Thoracic aorta (tissue), 2 donors: ENCODE results near the gene CD1C. TPM values are rescaled to one million over a fixed set of nuclear protein-coding genes. Genes with fewer than 3 reads are reported as not detected.

Experiments used
- ATAC-seq: fragments of 150-250 bp; one replicate; pipeline ENCODE4 v1.8.0; 2017; ENCODE audit warnings: low read depth; ENCODE audit not compliant: insufficient number of reproducible peaks, low FRiP score
- DNase-seq: peaks from one replicate; pipeline ENCODE4 v3.0.0-alpha.2; 2020; ENCODE audit warnings: low spot score
- H3K27ac ChIP-seq, 2 donors: fragments of 200-600 bp; sonication (generic); 1 replicate in 1 of 2; 2 replicates in 1 of 2; pipeline ENCODE4 v1.5.1; 2016; ENCODE audit warnings: mild to moderate bottlenecking in 2 of 2, moderate library complexity in 2 of 2
- H3K27me3 ChIP-seq: fragments of 200-600 bp; sonication (generic); replicated peaks from 2 replicates; pipeline ENCODE4 v1.6.0; 2016; ENCODE audit warnings: mild to moderate bottlenecking; ENCODE audit not compliant: insufficient read depth
- H3K36me3 ChIP-seq: fragments of 200-600 bp; sonication (generic); one replicate; pipeline ENCODE4 v1.5.1; 2016
- H3K4me1 ChIP-seq, 2 donors: fragments of 200-600 bp; sonication (generic); 1 replicate in 1 of 2; 2 replicates in 1 of 2; pipeline versions ENCODE4 v1.5.1 to v1.6.0; 2016; ENCODE audit warnings: low read depth in 2 of 2, mild to moderate bottlenecking in 1 of 2; ENCODE audit not compliant: control insufficient read depth in 1 of 2
- H3K4me3 ChIP-seq: fragments of 200-600 bp; sonication (generic); 2 replicates; pipeline ENCODE4 v1.5.1; 2016; ENCODE audit warnings: mild to moderate bottlenecking
- H3K9me3 ChIP-seq: fragments of 200-600 bp; sonication (generic); 2 replicates; pipeline ENCODE4 v1.5.1; 2016
- CTCF ChIP-seq: fragments of 200-600 bp; sonication (generic); IDR thresholded peaks from one replicate; pipeline ENCODE4 v1.5.1; 2019; ENCODE audit warnings: antibody characterized with exemption
- total RNA-seq, 2 donors: library from RNA; depleted of rRNA; stranded (reverse); fragments of >200 nt; gene quantifications; one replicate each; pipeline versions ENCODE4 v1.1.0 to v1.2.3, GENCODE V29; 2016

CD1C gene
- total RNA-seq, 2 donors from 2014 or later, result not detected

DNA sequence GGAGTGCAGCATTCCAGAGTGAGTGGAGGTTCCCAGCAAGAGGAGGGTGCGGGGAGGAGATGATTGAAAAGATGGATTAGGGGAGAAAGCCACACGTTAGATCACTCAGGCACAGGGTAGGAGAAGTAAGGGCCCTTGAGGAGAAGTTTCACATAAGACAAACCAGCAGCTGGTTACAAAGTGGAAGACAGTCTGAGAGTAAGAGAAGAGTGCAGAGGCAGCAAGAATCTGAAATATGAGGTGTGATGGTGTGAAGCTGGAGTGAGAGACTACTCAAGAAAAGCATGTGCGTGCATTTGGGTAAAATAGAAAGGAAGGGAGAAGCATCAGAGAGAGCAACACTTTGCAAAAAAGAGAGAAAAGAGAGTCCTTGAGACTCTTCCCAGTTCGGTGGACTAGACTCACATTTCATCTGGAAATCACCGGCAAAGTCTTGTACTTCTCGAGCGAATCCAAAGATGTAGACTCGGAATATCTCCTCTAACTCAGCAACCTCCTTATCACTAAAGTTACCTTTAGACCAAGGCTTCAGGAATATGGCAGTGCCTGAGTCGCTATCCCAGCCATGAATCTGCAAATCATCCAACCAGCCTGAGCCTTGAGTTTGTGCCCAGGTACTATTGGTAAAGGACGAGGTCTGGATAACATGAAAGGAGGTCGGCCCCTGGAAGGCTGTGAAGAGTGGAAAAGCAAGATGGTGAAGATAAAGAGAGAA is 40.8 kb downstream of the CD1C start:
- no peak for DNase-seq
- Histone ChIP-seq H3K9me3 (no peaks in the 10 kb centered on the region), H3K27me3 (no peaks in the 10 kb centered on the region), H3K4me3 (no peak overlapping the region), H3K4me1 (no peaks in the 10 kb centered on the region), H3K27ac (no peak overlapping the region), H3K36me3 (no peaks in the 10 kb centered on the region)
- TF ChIP-seq CTCF, result no peak
- ATAC-seq, result no peak

GRCh38 chr1:158331106-158331425 is 41.3 kb downstream of the CD1C start:
- H3K4me1 ChIP-seq, result no peaks in the 10 kb centered on the region
- no peaks in the 10 kb centered on the region for H3K36me3 ChIP-seq
- ATAC-seq, result no peak
- no peak for TF ChIP-seq CTCF
- H3K27me3 ChIP-seq, result no peaks in the 10 kb centered on the region
- no peaks in the 10 kb centered on the region for H3K9me3 ChIP-seq
- H3K27ac ChIP-seq, result no peak overlapping the region
- no peak overlapping the region for H3K4me3 ChIP-seq
- DNase-seq, result no peak

DNA sequence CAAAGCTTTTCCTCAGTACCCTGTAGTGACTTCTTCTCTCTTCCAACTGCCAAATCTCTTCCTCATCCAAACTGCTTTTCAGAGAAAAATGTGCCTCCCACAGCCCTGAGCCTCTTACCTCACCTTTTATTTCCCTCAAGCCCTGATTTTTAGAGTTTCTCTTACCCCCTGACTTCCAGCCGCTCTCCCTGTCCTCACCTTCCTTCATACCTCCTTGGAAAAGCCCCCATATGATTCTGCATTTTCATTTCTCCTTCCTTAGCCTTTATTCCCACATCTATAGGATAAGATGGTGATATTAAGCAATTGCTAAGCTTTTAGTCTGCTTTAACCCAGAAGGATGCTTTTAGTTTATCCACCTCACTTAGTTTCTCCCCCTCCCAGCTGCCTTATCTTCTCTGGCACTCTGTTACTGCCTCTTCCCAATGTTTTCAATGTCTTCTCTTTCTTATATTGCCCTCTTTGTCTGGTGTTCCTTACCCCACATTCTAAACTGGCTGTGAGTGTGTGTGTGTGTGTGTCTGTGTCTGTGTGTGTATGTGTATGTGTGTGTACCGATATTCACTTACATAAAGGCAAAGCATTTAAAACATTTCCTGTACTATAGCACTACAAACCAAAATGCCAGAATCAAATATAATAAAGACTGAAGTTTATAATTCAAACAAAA is 41.9 kb downstream of the CD1C start, which contains the start of gene CD1B:
TSS of gene CD1B (minus strand) at position 51 of the 670 bp plus-strand sequence. CDS start 108 bp downstream, outside the sequence.
- Histone ChIP-seq H3K36me3 (no peaks in the 10 kb centered on the region), H3K9me3 (no peaks in the 10 kb centered on the region), H3K4me1 (no peaks in the 10 kb centered on the region), H3K27ac (no peak within 1 kb of the TSS), H3K27me3 (no peaks in the 10 kb centered on the region), H3K4me3 (no peak within 1 kb of the TSS)
- TF ChIP-seq CTCF, result no peak
- DNase-seq (no peak), ATAC-seq (no peak)

DNA sequence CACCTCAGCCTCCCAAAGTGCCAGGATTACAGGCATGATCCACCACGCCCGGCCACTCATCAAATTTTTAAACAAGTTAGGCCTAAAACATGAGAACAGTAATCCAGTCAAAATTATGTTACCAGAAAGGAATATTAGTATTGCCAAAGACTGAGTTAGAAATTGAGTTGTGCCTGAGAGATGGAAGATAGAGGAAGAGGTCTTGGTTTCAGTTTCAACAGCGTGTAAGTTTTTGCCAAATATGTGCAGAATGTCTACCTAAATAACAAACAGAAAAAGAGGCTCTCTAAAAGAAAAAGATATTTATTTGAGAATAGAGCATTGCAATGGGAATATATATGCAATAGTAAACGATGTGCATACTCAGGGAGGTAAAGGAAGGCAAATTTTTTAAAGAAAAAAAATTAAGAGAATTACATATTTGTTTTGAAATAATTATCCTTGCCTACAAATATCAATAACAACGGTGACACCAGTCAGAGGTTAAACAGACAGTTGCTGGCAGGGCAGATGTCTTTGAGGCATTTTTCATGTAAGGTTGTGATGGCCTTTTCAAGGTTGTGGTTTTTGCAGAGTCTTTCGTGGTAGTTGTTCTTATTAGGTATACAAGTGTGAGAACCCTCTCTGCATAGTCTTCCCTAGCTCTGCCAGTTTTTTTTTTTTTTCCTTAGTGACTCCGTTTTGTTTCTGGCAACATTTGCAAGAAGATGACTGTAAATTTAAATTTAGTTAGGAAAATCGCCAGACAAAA is 43.9 kb downstream of the CD1C start:
- TF ChIP-seq CTCF, result no peak
- Histone ChIP-seq H3K27ac (no peak overlapping the region), H3K4me3 (no peak overlapping the region), H3K36me3 (no peaks in the 10 kb centered on the region), H3K4me1 (no peaks in the 10 kb centered on the region), H3K27me3 (no peaks in the 10 kb centered on the region), H3K9me3 (no peaks in the 10 kb centered on the region)
- DNase-seq (no peak), ATAC-seq (no peak)

GRCh38 chr1:158334526-158335212 is 44.9 kb downstream of the CD1C start:
- Histone ChIP-seq H3K4me1 (no peaks in the 10 kb centered on the region), H3K4me3 (no peak overlapping the region), H3K27ac (no peak overlapping the region), H3K9me3 (no peaks in the 10 kb centered on the region), H3K27me3 (no peaks in the 10 kb centered on the region), H3K36me3 (no peaks in the 10 kb centered on the region)
- DNase-seq (no peak), ATAC-seq (no peak)
- no peak for TF ChIP-seq CTCF
